ENCODE measurements around the gene HMCN2. TPM values are rescaled to one million over a fixed set of nuclear protein-coding genes. Genes with fewer than 3 reads are reported as not detected.
A peak's percentile ranks its signal among the peaks of the same experiment; 100 is the strongest.

HMCN2 gene
- total and polyA plus RNA-seq, 4 donors, result 0.25 to 14.8 (median 4.6) TPM

DNA sequence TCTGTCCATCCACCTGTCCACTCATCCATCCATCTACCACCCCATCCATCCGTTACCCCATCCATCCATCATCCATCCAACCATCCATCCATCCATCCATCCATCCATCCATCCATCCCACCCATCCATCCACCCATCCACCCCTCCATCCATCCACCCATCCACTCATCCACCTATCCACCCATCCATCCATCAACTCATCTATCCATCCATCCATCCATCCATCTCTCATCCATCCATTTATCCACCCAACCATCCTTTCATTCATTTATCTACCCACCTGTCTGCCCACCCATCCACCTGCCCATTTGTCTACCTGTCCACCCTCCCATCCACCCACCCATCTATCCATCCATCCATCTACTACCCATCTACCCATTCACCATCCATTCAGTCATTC, 95.1 kb downstream of the HMCN2 start:
- 95 to 100% methylated on average over 1 of the region's 1 CpG for WGBS, 2 donors
- Histone ChIP-seq H3K27ac (ENCODE audit: low read depth in 1 of 2, low read length in 2 of 2) (no peak overlapping the region), H3K4me1 (ENCODE audit: control insufficient read depth in 1 of 2, insufficient read depth in 2 of 2, low read length in 2 of 2) (no peaks in the 10 kb centered on the region), H3K9me3 (ENCODE audit: control insufficient read depth, low read length) (no peaks in the 10 kb centered on the region), H3K4me3 (ENCODE audit: low read length in 2 of 2) (no peak overlapping the region), H3K36me3 (ENCODE audit: control insufficient read depth in 1 of 2, insufficient read depth in 2 of 2, low read length in 1 of 2) (no peaks in the 10 kb centered on the region), H3K27me3 (ENCODE audit: control insufficient read depth in 1 of 2, insufficient read depth in 2 of 2, low read length in 1 of 2) (no peaks in the 10 kb centered on the region)
- ATAC-seq (ENCODE audit: low FRiP score), result no peak
- no peak for DNase-seq
- intact Hi-C loops (cut with DNase I), result no loop called here

DNA sequence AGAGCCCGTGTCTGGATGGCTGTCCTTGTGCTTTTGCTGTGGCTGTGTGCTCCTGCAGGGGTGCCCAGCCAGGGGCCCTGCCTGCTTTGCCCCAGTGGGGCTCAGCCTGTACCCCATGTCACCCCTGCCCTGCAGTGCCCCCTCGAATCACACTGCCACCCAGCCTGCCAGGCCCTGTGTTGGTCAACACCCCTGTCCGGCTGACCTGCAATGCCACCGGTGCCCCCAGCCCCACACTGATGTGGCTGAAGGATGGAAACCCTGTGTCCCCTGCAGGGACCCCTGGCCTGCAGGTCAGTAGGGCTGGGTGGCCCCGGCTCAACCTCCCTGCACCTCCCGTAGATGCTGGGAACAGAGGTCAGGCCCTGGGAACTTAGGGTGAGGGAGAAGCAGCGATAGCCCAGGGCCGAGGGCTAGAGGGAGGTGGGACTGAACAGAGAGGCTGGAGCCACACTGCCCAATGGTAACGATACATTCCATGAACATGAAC, 96.4 kb downstream of the HMCN2 start:
- no peak for ATAC-seq (ENCODE audit: low FRiP score)
- Histone ChIP-seq H3K4me1 (ENCODE audit: control insufficient read depth in 1 of 2, insufficient read depth in 2 of 2, low read length in 2 of 2) (no peaks in the 10 kb centered on the region), H3K27ac (ENCODE audit: low read depth in 1 of 2, low read length in 2 of 2) (no peak overlapping the region), H3K36me3 (ENCODE audit: control insufficient read depth in 1 of 2, insufficient read depth in 2 of 2, low read length in 1 of 2) (no peaks in the 10 kb centered on the region), H3K4me3 (ENCODE audit: low read length in 2 of 2) (no peak overlapping the region), H3K27me3 (ENCODE audit: control insufficient read depth in 1 of 2, insufficient read depth in 2 of 2, low read length in 1 of 2) (no peaks in the 10 kb centered on the region), H3K9me3 (ENCODE audit: control insufficient read depth, low read length) (no peaks in the 10 kb centered on the region)
- intact Hi-C loops (cut with DNase I), result no loop called here
- no peak for DNase-seq
- 87 to 94% methylated on average over 9 of the region's 9 CpGs for WGBS, 2 donors

DNA sequence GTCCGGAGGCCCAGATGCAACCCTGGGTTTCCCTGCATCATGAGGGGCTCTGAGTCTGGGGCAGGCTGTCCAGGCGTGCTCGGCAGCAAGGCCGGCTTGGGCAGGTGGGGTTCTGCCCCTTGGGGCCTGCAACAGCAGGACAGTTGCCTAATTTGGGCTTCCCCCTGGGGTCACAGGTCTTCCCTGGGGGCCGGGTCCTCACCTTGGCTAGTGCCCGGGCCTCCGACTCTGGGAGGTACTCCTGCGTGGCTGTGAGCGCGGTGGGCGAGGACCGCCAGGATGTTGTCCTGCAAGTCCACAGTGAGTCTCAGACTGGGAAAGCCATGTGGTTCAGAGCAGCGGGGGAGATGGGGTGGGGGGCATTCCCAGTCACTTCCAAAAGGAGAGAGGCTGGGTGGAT, 97.1 kb downstream of the HMCN2 start:
- no peak for ATAC-seq (ENCODE audit: low FRiP score)
- no peak for DNase-seq
- Histone ChIP-seq H3K9me3 (ENCODE audit: control insufficient read depth, low read length) (no peaks in the 10 kb centered on the region), H3K4me3 (ENCODE audit: low read length in 2 of 2) (no peak overlapping the region), H3K27ac (ENCODE audit: low read depth in 1 of 2, low read length in 2 of 2) (no peak overlapping the region), H3K27me3 (ENCODE audit: control insufficient read depth in 1 of 2, insufficient read depth in 2 of 2, low read length in 1 of 2) (no peaks in the 10 kb centered on the region), H3K4me1 (ENCODE audit: control insufficient read depth in 1 of 2, insufficient read depth in 2 of 2, low read length in 2 of 2) (no peaks in the 10 kb centered on the region), H3K36me3 (ENCODE audit: control insufficient read depth in 1 of 2, insufficient read depth in 2 of 2, low read length in 1 of 2) (no peaks in the 10 kb centered on the region)
- WGBS, 2 donors, result 94 to 98% methylated on average over 13 of the region's 13 CpGs
- intact Hi-C loops (cut with DNase I), result no loop called here

DNA sequence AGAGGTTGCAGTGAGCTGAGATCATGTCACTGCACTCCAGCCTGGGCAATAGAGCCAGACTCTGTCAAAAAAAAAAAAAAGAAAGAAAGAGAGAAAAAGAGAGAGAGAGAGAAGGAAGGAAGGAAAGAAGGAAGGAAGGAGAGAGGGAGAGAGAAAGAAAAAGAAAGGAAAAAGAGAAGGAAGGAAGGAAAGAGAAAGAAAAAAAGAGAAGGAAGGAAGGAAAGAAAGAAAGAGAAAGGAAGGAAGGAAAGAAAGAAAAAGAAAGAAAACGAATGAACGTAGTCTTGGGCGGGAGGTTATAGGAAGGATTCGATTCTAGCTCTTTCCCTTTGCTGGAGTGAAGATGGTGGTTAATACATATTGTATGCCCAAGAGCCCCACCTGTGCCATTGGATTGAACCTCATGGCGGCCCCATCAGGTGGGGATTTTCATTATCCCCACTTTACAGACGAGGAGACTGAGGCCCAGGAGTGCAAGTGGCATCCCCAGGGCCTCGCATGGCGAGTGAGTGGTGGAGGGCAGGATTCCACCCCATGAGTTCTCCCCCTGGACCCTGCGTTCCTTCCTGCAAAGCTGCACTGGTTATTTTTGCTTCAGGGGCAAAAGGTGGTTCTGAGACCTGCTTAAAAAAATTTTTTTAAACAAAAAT, 98.3 kb downstream of the HMCN2 start:
- intact Hi-C loops (cut with DNase I), result no loop called here
- no peak for ATAC-seq (ENCODE audit: low FRiP score)
- Histone ChIP-seq H3K9me3 (ENCODE audit: control insufficient read depth, low read length) (no peaks in the 10 kb centered on the region), H3K27me3 (ENCODE audit: control insufficient read depth in 1 of 2, insufficient read depth in 2 of 2, low read length in 1 of 2) (no peaks in the 10 kb centered on the region), H3K4me3 (ENCODE audit: low read length in 2 of 2) (no peak overlapping the region), H3K27ac (ENCODE audit: low read depth in 1 of 2, low read length in 2 of 2) (no peak overlapping the region), H3K4me1 (ENCODE audit: control insufficient read depth in 1 of 2, insufficient read depth in 2 of 2, low read length in 2 of 2) (no peaks in the 10 kb centered on the region), H3K36me3 (ENCODE audit: control insufficient read depth in 1 of 2, insufficient read depth in 2 of 2, low read length in 1 of 2) (no peaks in the 10 kb centered on the region)
- no peak for DNase-seq
- whole genome bisulfite sequencing, 2 donors, result 86 to 87% methylated on average over 9 of the region's 9 CpGs

DNA sequence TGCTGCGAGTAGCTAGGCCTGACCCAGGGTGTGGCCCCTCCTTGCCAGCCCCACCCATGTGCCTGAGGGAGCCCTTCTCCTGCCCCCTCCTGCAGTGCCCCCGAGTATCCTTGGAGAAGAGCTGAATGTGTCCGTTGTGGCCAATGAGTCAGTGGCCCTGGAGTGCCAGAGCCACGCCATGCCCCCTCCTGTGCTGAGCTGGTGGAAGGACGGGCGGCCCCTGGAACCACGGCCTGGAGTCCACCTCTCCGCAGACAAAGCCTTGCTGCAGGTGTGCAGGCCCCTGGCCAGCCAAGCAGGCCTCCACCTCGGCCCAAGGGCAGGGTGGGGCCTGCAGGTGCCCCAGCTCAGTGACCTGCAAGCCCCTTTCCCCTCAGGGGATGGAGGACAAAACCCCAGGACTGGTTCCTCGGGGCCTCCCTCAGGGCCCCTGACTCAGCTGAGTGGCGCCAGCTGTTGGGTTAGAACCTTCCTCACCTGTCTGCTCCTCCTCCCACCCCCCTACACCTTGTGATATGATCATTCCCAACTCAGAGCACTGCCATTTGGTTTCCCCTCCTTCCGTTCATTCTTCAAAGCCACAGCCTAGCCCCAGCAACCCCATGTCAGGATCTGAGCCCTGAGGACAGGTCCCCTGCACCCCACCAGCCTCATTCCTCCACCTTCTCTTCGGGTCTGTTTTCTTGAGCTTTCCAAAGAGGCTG, 99.2 kb downstream of the HMCN2 start:
- Histone ChIP-seq H3K4me1 (ENCODE audit: control insufficient read depth in 1 of 2, insufficient read depth in 2 of 2, low read length in 2 of 2) (no peaks in the 10 kb centered on the region), H3K9me3 (ENCODE audit: control insufficient read depth, low read length) (no peaks in the 10 kb centered on the region), H3K36me3 (ENCODE audit: control insufficient read depth in 1 of 2, insufficient read depth in 2 of 2, low read length in 1 of 2) (no peaks in the 10 kb centered on the region), H3K4me3 (ENCODE audit: low read length in 2 of 2) (no peak overlapping the region), H3K27me3 (ENCODE audit: control insufficient read depth in 1 of 2, insufficient read depth in 2 of 2, low read length in 1 of 2) (no peaks in the 10 kb centered on the region), H3K27ac (ENCODE audit: low read depth in 1 of 2, low read length in 2 of 2) (no peak overlapping the region)
- intact Hi-C loops (cut with DNase I), result no loop called here
- WGBS, 2 donors, result 81 to 84% methylated on average over 13 of the region's 13 CpGs
- DNase-seq, result no peak
- peak; percentile 4 for ATAC-seq (ENCODE audit: low FRiP score)

DNA sequence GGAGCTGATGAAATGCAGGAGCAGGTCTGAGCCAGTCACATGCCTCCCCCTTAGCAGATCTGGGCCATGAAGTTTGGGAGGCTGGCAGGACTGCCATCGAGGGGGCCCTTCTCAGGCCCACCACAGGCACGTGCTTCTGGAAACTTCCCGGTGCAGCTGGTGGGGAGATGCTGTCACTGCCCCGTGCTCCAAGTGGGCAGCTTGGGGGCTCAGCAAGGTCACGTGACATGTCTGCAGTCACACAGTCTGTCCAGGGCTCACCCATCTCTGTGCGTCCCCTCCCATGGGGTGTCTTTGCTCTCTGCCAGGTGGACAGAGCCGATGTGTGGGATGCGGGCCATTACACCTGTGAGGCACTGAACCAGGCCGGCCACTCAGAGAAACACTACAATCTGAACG, 99.8 kb downstream of the HMCN2 start:
- WGBS, 2 donors, result 67 to 69% methylated on average over 9 to 10 of the region's 10 CpGs
- H3K27me3 ChIP-seq (ENCODE audit: control insufficient read depth in 1 of 2, insufficient read depth in 2 of 2, low read length in 1 of 2), result no peaks in the 10 kb centered on the region
- H3K36me3 ChIP-seq (ENCODE audit: control insufficient read depth in 1 of 2, insufficient read depth in 2 of 2, low read length in 1 of 2), result no peaks in the 10 kb centered on the region
- DNase-seq (no peak), ATAC-seq (ENCODE audit: low FRiP score) (no peak)
- no peak overlapping the region for H3K4me3 ChIP-seq (ENCODE audit: low read length in 2 of 2)
- no peaks in the 10 kb centered on the region for H3K9me3 ChIP-seq (ENCODE audit: control insufficient read depth, low read length)
- H3K4me1 ChIP-seq (ENCODE audit: control insufficient read depth in 1 of 2, insufficient read depth in 2 of 2, low read length in 2 of 2), result no peaks in the 10 kb centered on the region
- intact Hi-C loops (cut with DNase I), result no loop called here
- H3K27ac ChIP-seq (ENCODE audit: low read depth in 1 of 2, low read length in 2 of 2), result no peak overlapping the region

DNA sequence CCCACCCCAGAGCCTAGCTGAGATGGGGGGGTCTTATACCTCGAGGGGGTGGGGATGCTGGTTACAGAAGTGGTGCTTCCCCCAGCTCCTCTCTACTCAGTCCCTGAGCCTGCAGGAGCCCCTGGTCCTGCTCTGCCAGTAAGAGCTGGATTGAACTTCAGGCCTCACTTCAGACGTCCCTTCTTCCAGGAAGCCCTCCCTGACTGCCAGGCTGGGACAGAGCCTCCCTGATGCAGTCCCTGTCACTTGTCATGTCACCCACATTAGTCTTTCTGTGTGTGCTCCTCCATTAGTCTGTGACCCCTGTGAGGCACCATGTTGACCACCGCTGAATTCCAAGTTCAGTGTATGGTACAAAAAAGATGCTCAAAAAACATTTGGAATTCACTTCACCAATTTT, 100.5 kb downstream of the HMCN2 start:
- no peak overlapping the region for H3K4me3 ChIP-seq (ENCODE audit: low read length in 2 of 2)
- WGBS, 2 donors, result 78 to 83% methylated on average over 3 of the region's 3 CpGs
- ATAC-seq (ENCODE audit: low FRiP score), result no peak

DNA sequence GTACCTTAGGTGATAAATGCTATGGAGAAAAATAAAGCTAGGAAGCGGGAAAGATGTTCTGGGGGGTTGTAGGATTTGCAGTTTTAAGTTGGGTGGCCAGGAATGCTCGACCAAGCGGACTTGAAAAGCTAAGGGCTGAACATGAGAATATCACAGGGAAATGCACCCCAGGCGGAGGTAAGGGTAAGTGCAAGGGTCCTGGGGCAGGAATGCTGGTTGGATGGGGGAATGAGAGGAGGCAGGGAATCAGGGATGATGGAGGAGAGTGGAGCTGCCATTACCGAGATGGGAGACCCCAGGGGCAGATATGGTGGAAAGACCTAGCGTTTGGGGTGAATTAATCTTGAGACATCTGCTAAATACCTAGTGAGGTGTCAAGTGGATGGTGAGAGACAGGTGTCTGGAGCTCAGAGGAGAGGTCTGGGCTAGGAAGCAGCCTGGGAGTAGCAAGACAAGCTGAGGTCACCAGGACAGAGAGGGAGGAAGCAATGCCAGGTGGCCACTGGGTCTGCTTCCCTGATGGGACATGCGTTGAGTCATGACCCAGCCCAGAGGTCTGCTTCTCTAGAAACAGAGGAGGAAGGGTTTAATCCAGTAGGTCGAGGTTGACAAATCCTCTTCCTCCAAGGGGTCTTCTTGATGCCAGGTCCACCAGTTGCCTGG, 101.5 kb downstream of the HMCN2 start:
- H3K27ac ChIP-seq (ENCODE audit: low read depth in 1 of 2, low read length in 2 of 2), result no peak overlapping the region
- H3K4me3 ChIP-seq (ENCODE audit: low read length in 2 of 2), result no peak overlapping the region
- intact Hi-C loops (cut with DNase I), result no loop called here
- WGBS, 2 donors, result 87 to 94% methylated on average over 8 of the region's 8 CpGs
- DNase-seq (no peak), ATAC-seq (ENCODE audit: low FRiP score) (no peak)
- H3K27me3 ChIP-seq (ENCODE audit: control insufficient read depth in 1 of 2, insufficient read depth in 2 of 2, low read length in 1 of 2), result no peaks in the 10 kb centered on the region
- no peaks in the 10 kb centered on the region for H3K36me3 ChIP-seq (ENCODE audit: control insufficient read depth in 1 of 2, insufficient read depth in 2 of 2, low read length in 1 of 2)
- no peaks in the 10 kb centered on the region for H3K4me1 ChIP-seq (ENCODE audit: control insufficient read depth in 1 of 2, insufficient read depth in 2 of 2, low read length in 2 of 2)
- no peaks in the 10 kb centered on the region for H3K9me3 ChIP-seq (ENCODE audit: control insufficient read depth, low read length)

More for the DNA sequence above, 100.5 kb downstream of the HMCN2 start:
- Histone ChIP-seq H3K36me3 (ENCODE audit: control insufficient read depth in 1 of 2, insufficient read depth in 2 of 2, low read length in 1 of 2) (no peaks in the 10 kb centered on the region), H3K27ac (ENCODE audit: low read depth in 1 of 2, low read length in 2 of 2) (no peak overlapping the region), H3K4me1 (ENCODE audit: control insufficient read depth in 1 of 2, insufficient read depth in 2 of 2, low read length in 2 of 2) (no peaks in the 10 kb centered on the region), H3K27me3 (ENCODE audit: control insufficient read depth in 1 of 2, insufficient read depth in 2 of 2, low read length in 1 of 2) (no peaks in the 10 kb centered on the region), H3K9me3 (ENCODE audit: control insufficient read depth, low read length) (no peaks in the 10 kb centered on the region)
- DNase-seq, result no peak
- intact Hi-C loops (cut with DNase I), result no loop called here

Data from aorta (tissue), 5 donors.